ENCODE results near the gene SEL1L2.

SEL1L2 gene

DNA sequence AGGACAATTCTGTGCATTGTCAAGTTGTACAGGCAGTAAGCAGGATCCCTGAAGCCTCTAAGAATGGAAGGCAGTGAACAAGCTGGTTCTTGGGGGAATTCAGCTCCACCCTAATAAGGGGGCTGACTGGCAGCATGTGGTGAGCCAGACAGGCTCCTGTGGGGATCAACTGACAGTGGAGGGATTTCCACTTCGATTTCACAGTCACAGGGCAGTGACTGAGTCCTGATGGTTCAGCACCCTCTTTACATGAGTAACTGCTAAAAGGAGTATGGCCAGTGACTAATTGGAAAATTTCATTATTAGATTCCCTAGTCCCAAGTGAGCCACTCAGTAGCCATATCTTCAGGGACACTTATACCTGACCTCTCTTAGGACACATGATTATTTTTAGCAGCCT is 127.2 kb downstream of the SEL1L2 start:
- DNase-seq, result peak; percentile 27 to 76

DNA sequence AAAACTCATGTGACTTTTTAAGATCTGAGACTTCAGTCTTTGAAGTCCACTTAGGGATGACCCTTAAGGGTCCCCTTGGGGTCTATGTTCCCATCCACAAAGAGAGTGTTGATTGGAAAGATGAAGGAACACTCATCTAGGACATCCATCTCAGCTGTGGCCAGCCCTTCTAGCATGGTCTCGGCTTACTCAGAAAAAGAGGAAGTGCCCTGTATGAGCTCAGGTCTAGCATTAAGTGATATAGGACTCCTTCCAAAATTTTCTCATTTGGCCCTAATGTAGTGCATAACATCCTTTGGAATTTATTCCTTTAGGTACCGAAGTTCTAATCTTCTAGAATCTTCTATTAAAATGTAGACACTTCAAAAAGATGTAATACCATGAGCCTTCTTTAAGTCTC is 128.2 kb downstream of the SEL1L2 start:
- peak; percentile 17 to 24 for DNase-seq

DNA sequence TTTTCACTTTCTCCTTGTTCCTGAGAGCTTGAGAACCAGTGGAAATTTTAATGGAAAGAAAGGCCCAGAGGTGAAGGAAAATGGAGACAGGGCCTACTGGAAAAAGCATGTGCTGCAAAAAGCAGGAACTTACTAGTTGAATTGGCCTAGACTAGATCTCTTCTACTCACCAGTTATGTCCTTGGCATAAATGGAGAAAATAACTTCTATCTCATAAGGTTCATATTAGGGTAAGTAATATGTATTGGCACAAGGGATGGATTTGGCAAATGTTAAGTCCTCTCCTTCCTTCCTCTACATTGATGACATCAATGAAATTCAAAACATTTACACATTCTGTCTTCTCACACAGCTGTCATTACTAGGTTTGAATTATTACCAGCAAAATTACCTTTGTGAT is 131.5 kb downstream of the SEL1L2 start:
- DNase-seq, result no peak

DNA sequence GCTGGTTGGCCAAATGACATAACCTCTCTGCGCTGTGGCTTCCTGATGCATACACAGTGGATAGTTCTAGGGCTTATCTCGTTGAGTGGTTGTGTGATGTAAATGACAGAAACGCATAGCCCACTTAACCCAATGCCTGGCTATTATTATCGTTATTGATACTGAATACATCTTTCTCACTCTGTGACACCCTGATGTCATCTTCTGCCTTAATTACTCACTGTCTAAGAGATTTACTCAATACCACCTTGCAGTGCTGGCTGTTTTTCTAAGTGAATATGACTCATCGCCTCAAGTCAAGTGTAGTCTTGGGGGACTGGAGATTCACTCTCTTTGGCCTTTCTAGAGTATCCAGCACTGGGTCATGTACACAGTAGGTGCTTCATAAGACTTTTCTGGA is 132.0 kb downstream of the SEL1L2 start:
- DNase-seq, result peak in 1 of 2 donors; percentile 33

DNA sequence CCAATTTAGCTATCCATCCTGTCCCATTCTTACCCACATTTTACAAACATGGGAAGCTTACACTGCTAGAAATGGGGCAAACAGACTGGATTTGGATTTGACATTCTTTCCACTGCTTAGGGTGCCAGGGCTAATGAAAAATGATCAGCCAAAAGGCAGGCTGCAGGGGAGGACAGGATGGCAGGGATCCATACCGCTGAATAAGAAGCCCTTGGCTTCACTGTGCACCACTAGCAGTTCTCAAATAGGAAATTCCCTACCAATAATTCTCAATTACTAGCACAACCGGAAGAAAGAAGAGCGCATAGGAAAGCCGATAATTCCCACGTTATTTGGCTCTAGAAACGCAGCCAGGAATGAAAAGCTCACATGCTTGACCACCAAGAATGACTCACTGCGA is 132.5 kb downstream of the SEL1L2 start:
- no peak for DNase-seq

DNA sequence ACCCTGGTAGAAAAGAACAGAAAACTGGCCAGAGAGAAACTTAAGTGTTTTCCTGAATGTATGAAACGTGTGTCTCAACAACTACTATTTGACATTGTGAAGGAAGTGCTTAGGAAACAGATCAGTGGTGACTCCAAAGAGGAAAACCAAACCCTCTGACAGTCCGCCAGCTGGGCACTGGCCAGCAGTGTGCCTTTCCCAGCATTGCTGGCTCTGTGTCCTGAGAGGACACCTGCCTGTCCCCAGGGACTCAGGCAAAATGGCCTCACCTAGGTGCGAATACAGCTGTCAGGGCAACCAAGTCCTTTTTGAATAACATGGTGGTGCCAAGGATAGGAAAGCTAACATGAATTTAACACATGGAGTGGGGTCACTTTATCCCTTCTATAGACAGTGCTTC is 133.1 kb downstream of the SEL1L2 start:
- DNase-seq, result no peak

DNA sequence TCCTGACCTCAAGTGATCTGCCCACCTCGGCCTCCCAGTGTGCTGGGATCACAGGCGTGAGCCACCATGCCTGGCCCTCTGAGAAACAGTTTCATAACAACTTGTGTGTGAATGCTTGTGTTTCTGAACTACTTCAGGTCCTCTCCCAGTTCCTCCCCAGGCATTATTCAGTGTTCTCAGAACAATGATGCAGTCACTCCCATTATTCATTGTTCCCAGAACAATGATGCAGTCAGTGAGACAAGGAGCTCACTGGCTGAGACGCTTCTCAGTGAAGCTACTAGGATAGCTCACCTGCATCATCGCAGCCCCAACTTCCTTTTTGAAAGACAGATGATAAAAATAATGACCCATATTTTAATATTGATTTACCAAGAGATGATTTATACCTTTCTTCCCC is 134.1 kb downstream of the SEL1L2 start:
- DNase-seq, result no peak

DNA sequence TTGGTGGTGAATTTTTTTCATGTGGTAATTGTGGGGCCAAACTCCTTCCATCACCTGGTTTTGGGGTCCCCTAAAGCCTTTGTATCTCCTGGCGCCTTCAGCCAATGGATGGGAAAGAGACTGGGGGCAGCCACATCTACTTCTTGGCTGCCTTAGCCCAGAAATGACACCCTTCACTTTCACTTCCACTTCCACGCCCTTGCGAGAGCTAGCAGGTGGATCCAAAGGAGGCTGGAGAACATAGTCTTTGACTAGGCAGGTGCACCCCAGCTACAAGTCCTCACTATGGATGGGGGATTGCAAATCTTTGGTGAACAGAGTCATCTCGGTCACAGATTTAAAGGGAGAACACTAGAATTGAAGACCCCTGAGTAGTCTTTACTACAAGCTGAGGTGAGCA is 134.8 kb downstream of the SEL1L2 start:
- no peak for DNase-seq

DNA sequence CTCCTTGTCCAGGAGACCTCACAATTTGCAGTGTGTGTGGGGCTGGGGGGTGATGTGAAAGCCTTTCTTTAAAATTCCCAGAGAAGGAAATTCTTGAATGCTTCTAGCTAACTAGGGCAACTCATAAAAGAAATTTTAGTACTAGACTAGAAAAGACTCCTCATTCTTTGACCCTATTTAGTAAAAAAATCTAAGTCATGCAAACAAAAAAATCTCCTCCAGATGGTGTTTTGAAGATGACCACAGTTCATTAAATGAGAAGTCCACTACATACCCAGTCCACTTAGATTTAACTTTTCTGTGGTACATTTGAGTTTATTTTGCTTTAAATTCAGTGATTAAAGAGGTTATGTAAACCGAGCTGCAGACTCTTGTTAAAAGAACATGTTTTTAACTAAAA is 138.1 kb downstream of the SEL1L2 start:
- DNase-seq, result no peak

DNA sequence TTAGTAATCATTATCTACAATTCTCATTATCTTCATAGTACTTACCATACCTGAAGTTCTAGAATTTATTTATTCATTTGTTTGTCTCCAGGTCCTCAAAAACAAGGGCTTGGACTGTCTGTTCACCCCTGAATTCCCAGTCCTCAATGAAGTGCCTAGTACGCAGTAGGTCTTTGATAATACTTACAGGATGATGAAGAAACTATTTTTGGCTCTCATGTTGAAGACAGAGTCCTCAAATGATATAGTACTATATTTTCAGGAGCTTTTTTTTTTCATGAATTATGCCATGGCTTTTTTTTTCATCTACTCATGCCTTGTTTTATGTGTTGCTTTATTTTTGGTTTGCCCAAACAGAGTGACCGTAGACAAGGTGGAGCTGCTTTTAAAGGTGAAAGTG is 139.1 kb downstream of the SEL1L2 start:
- DNase-seq, result no peak

DNA sequence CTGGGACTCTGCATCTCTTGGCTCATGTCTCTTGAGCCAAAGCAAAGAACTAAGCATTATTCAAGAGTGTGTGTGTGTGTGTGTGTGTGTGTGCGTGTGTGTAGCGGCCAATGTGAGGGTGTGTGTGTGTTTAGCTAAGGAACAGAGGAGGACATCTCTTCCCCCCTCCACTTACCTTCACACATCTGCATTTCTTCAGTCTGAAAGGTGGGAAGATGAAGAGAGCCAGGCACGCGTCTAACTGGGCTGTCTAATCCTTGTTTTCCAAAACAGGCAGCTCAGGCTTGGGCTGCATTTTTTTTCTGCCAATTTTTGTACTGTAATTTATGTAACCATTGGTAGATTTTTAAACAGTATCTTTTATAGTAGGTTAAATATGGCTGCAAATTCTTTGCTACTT is 146.1 kb downstream of the SEL1L2 start:
- no peak for DNase-seq

DNA sequence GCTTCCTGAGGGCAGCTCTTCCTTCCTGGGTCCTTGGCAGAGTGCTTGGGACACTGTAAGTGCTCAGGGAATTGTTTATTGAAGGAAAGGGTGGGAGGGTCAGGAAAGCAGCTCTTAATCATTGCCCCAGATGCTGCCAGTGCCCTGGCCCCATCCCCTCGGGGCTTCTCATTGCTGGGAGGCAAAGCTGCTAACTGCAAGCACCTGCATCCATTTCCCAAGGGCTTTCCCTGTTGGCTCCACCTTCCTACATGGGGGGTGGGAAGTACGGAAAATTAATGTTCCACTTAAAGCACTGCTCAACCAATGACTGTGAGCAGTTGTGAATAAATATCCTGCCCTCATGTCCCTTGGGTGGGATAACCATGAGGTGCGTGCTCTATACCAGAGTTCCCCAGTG is 149.2 kb downstream of the SEL1L2 start:
- no peak for DNase-seq

DNA sequence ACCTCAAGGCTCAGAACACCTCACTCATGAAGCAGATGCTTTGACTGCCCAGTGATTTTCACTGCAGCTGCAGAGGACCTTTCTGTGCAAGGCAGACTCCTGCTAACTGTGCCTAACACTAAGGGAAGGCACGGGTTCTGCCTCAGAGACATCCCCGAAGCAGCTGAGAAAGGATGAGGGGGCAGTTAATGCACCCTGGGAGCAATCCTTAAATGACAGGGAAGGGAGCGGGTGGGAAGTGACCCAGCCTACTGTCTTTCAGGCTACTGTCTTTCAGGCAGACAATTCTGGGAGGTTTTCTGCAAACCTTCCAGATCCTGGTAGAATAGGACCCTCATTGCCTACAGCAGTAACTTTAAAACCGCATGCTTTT is 150.3 kb downstream of the SEL1L2 start:
- no peak for DNase-seq

DNA sequence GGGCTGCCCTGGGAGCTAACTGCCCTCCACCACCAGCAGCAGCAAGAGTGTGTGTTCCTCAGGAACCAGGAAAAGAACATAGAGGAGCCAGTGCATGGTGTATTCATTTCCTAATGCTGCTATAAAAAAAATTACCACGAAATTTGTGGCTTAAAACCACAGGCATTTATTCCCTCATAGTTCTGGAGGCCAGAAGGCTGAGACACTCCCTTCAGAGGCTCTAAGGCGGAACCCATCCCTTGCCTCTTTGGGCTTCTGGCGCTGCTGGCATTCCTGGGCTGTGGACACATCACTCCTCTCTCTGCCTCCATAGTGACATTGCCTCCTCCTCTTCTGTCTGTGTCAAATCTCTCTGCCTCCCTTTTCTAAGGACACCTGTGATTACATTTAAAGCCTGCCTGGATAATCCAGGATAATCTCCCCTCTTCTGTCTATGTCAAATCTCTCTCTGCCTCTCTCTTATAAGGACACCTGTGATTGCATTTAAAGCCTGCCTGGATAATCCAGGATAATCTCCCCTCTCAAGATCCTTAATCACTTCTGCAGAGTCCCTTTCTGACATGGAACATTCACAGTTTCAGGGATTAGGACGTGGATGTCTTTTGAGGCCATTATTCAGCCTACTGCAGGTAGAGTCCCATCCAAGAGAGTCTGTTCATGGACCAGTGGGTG is 150.9 kb downstream of the SEL1L2 start:
- DNase-seq, result no peak

DNA sequence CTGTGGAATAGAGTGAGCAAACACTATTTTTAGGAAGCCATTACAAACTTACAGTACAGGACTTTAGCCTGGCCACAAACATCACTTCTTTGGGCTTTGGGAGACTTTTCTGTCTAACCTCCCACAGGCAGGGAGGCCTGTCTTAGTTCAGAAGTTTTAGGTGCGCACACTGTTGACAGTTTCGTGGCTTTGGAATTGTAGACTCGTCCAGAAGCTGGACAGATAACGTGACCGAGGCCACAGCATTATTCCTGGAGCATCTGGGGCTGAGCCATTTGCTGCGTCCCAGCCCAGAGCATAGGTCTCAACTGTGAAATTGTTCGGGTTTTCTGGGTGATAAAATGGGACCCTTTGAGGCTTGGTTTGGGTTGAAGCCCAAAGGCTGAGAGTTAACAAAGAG is 151.8 kb downstream of the SEL1L2 start:
- no peak for DNase-seq

DNA sequence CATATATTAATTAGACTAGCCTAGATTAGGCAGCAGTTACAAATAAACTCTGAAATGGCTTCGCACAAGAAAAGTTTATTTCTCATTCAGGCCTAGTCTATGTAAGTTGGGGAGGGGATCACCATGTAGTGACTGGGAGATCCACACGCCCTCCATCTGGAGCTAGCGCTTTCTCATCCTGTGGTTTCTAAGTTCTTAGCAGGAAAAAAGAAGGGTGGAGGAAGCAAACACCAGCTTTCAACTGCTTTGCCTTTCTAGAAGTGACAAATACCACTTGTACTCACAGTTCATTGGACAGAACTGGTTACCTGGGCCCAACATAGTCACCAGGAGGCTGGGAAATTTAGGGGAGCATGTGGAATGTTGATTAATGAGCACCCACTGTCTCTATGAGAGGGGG is 158.9 kb downstream of the SEL1L2 start:
- DNase-seq, result no peak

DNA sequence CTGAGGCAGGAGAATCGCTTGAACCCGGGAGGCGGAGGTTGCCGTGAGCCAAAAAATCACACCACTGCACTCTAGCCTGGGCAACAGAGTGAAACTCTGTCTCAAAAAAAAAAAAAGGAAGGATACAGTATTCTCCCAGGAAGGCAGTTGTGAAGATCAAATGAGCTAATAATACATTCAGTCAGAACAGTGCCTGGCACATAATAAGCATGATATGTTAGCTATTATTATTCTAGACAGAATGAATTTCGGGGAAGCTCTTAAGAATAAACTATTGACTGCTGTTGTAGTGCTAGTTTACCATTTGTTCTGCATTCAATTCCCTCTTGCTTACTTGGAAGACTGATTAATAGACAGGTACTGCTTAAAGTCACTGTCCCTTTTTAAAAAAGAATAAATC is 164.9 kb downstream of the SEL1L2 start:
- no peak for DNase-seq

DNA sequence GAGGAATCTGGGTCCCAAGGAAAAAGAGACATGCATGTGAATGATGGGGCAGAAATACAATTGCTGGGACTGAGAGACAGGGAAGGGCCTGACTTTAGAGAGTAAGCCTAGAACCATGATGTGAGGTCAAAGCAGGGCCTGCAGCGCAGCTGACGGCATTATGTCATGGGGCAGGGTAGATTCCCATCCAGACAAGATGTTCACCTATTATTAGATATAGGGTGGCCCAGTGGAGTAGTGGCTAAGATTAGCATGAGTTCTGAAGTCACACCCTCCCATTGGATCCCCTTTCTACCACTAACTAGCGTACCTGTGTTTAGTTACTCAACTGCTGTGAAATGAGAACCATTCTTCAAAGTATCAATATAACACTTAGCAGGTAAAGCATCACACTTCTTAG is 166.0 kb downstream of the SEL1L2 start:
- no peak for DNase-seq

DNA sequence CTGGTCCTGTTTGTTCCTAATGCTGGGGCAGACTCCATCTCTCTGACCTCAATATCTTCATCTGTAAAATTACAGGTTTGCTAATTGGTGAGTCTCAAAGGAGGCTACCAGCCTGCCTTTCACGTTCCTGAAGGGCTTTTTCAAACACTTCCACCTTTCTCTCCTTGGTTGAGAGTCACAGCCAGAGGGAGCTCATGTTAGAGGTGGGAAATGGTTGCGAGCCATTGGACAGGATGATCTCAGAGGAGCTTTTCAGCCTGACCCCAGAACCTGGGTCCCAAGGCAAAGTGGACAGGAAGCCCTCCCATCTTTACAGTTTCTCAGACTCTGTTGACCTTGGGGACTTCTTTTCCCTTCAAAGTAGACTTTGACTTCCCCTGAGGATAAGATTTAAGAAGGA is 168.0 kb downstream of the SEL1L2 start:
- no peak for DNase-seq

DNA sequence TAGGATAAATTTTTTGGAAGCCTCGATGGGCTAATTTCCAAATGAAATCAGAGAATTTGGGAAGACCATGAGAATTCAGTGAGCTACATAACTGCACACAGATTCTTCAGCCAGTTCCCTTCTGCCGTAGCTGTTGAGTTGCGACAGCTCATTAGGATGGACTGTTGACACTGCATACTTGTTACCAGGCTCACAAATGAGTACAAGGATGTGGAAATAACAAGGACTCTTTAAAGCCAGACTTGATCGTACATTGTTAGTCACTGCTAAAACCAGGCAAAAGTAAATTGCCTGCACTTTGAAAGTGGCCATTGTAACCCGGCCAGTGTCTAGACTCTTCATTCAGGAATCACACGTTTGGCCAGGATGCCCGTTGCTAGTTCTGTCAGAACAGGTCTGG is 168.5 kb downstream of the SEL1L2 start:
- no peak for DNase-seq

DNA sequence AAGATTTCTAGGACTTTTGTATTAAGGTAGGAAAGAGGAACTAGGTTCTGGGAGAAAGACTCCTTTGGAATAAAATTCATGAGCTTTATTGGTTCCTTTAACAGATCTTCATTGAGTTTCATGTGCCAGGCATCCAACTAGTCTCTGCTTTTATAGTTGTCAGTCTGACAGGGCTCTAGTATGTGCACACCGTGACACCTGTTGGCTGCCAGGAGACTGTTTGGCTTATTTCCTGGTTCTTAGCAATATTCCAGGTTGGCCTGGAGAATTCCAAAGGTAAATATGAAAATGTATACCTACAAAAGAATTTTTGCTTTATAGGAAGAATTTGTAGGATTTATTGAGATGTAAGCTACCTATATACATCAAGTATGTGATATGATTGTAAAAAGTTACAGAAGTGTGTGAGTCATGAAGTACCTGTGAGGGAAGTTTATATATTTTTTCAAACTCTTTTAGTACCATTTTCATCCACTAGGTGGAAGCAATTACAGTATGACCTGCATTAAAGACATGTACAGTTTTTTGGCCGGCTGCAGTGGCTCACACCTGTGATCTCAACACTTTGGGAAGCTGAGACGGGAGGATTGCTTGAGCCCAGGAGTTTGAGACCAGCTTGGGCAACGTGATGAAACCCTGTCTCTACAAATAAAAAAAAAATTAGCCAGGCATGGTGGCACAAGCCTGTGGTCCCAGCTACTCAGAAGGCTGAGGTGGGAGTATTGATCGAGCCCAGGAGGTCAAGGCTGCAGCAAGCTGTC is 170.3 kb downstream of the SEL1L2 start:
- peak; percentile 25 to 75 for DNase-seq

DNA sequence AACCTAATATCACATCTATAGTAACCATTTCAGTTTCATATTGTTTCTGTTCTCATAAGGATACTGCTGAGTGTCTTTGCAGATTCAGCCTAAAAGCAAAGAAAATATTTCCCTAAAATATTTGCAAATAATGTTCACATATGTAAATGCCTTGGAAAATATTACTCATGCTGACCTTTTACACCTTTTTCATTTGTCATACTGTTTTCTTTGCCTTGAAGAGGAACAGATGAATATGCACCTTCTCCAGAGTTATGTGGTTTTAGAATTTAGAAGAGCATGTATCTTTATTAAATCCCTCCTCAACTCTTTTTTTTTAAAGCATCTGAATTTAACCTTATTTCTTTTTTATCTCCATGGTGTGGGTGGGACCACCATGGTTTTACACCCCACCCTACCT is 173.1 kb downstream of the SEL1L2 start:
- DNase-seq, result no peak

DNA sequence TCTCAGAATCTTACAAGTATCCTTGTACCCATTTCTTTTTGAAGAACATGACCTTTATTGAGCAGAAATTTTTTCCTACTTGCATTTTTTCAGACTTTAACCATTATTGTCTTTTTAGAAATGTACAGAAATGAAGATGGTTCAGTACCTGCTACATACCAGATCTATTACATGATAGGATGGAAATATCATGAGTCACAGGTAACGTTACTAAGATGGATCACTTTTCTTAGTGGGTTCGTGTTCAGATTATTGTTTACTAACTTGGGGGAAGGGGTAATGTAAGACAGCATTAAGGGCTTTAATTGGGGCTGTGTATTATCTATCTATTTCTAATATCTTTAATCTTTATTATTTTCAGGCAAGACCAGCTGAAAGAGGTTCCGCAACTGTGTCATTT is 173.7 kb downstream of the SEL1L2 start:
- DNase-seq, result no peak

DNA sequence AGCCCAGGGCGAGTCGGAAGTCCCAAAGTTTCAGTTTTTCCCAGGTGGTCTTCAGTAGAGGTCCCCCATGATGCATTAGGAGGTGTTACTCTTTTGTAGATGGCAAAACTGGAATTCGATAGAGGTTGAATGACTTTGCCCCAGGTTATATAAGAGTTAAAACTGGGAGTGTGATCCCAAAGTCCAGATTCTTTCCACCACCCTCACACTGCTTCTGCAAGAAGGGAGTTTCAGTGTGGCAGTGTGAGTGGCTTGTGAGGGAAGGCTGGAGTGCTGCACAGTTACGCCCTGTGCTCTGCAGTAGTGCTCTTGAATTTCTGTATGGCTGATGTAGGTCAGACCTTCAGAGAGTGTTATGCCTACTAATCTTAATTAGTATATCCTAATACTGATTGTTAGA is 175.7 kb downstream of the SEL1L2 start:
- DNase-seq, result no peak

DNA sequence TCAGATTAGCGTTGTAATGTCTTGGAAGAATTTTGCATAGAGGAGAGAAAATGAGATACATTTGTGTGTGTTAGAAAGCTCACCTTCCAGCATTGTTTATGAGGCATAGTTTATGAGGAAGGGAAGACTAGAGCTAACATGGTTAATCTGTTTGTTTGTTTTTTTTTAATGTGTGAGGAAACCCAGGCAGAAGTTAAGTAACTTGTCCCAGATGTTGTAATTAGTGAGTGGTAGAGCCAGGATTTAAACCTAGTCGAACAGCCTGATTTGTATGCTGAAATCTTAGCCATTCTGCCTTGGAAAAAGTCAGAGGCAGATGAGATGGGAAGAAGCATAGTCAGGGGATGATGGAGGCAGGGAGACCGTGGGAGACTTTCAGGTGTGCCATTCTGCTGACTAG is 176.5 kb downstream of the SEL1L2 start:
- no peak for DNase-seq
